DMS 273 treated with DMSO at 0.1 percent for 48 hours (cell line): ENCODE results near the gene SSTR1.

Source experiments
- DNase-seq: peaks from one replicate; lab custom pipeline; 2025; lab: John Stamatoyannopoulos, UW

Gene SSTR1

DNA sequence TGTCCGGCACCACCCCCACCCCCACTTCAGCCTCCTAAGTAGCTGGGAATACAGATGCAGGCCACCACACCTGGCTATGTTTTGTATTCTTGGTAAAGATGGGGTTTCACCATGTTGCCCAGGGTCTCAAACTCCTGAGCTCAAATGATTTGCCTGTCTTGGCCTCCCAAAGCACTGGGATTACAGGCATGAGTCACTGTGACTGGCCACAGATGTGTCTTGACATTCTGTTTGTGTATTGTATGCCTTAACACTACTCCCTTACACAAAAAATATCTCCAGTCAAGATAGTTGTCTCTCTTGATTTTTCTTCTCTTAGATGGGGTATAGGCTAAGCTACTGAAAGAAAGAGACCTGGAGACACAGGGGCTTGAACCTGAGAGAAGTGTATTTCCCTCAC, 30.6 kb downstream of the SSTR1 start:
- DNase-seq, result no peak

- DNase-seq, result no peak
These were observed 31.2 kb downstream of the SSTR1 start for GRCh38 chr14:38238878-38239277.

DNA sequence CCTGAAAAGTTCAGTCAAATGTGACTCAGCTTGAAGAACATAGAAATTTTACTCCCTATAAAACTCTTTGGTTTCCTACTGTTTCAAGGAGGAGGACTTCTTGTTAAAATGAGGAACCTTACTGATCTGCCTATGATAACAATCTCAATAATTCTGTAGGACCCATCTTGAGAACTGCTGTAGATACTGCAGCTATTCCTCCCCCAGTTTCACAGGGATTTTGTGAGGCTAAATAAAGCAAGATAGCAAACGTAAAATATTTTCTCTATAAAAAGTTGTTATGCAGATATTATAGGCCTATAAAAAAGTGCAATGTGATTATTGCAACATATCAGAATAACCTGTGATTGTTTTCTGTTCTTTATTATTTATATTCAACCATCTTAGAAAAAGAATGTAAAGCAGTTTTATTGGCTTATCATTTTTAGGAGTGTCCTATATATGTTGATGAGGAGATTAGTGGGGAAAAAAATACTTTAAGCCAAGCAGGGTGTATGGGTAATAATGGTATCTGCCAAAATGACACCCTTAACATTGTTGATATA, 36.1 kb downstream of the SSTR1 start:
- no peak for DNase-seq

DNA sequence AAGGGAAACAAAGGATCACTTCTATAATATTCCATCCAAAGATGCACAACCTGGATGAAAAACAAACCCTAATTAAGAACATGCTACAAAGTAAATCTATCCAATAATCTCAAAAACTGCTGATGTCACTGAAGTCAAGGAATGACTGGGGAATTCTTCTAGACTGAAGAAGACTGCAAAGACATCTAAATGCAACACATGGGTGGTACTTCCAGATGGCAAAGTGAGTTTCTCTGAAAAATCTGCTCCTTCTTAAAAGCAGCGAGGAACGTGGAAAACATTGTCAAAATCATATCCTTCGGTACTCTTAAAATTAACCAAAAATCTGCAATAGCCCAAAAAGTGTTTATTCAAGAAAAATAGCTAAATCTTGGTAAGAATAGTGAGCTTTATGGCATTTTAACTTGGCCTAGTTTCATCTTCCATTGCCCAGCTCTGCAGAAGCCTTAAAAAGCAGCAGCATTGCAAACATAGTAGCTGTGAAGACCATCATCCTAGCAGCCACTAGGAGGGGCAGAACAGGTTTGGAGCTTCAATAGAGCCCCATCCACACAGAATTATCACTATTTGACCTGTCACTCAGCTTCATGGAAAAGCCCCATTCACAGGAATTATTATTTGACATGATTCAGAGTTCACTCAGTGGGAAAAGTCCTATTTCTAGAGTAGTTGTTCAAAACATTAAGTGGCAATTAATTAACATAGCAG, 40.8 kb downstream of the SSTR1 start:
- no peak for DNase-seq

DNA sequence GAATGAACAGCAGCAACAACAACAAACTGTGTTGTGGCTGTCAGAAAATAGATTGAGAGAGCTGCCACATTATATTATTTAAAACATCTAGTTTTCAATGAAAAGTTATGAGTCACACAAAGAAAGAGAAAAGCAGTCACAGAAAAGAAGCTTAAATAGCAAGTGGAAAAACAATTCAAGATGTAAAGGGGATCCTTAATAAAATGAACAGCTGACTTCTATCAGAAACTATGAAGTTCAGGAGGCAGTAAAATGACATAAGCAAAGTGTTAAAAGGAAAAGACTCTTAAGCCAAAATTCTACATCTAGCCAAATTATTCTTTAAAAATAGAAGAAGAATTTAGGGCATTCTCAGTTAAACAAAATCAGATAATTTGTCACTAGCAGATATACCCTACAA, 42.6 kb downstream of the SSTR1 start:
- DNase-seq, result no peak

DNA sequence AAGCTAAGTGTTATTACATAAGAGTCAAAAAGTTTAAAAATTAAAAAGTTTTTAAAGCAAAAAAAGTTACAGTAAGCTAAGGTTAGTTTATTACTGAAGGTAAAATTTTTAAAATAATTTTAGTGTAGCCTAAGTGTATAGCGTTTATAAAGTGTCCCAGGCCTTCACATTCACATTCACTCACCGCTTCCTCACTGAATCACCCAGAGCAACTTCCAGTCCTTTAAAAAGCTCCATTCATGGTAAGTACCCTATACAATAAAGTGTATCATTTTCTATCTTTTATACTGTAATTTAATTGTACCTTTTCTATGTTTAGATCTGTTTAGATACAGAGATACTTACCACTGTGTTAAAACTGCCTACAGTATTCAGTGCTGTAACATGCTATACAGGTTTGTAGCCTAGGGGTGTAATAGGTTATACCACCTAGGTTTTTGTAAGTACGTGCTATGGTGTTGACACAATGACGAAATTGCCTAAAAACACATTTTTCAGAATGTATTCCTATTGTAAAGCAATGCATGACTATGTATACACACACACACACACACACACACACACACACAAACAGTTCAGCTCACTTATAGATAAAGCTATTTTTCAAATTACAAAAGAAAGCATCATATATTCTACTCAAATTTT, 44.5 kb downstream of the SSTR1 start:
- no peak for DNase-seq

- DNase-seq, result no peak
These were observed 46.0 kb downstream of the SSTR1 start for GRCh38 chr14:38253676-38254075.

DNA sequence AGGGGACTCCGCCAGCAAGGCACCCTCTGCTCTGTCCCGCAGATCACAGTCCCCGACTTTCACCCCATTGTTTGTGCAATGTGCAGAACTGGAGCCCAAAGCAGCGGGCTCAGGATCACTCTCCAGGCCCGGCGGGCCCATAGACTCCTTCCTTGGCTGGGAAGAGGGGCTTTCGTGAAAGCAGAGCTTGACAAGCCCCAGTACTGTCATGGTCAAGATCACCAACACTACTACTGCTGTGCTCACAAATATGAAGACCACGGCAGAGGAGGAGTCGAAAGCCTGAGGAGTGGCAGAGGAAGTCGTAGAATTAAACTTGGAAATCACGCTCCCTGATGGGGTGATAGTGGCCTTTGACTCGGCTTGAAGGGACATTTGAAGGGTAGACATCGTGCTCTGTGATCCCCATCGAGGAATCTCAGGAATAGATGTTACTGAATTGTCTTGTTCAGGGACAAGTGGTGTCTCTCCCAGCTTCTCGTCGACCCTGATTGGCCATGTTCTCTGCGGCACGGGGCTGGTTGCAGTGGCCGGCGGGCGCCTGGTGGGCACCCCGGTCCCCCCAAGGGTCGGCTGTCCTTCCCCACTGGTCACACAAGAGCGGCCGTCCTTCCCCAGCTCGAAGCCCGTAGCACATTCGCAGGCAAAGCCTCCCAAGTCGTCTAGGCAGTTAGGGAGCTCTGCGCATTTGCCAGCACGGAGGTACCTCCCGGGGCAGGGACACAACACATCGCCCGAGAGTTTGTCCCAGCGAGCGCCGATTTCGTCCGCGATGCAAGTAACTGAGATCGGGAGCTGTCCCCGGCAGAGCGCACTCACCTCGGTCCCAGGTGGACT, 47.1 kb downstream of the SSTR1 start:
- DNase-seq, result no peak

GRCh38 chr14:38255408-38255672, 47.6 kb downstream of the SSTR1 start:
- DNase-seq, result no peak

DNA sequence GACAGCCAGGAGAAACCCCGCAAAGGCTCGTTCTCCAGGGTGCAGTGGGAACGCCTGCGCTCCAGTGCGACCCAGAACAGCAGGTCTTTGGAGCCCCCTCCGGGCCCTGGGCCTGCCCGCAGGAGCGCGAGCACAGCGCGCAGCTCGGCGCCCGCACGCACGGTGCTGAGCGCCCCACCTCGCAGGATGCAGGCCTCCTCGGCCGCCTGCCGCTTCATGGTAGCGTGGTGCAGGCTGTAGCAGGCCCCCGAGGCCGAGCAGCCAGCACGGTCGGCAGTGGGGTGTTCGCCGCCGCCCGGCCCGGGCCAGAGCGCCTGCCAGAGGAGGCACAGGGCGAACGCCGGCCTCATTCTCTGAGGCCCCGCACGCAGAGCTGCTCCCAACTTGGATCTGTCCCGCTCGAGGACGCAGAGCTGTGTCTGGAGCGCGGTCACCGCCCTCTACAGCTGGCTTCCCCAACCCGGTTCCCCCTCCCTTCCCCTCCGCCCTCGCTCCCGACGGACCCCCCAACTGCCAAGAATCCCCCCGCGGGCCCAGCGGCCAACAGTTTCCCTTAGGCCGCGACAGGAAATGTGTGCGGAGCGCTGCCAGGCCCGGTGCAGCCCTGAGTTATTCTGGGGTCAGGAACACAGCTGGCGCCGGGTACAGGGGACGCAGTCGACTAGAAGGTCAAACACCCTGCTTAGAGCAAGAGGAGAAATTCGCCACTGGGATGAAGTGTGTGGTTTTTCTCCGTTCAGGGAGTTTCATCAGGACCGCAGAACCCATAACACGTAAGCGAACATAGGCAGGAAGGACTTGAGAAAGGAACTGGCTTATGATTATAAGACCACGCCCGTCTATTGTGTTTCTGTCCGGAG, 48.2 kb downstream of the SSTR1 start, which contains the start of gene CLEC14A:
Gene CLEC14A, minus strand, starts transcription at position 421 of the 860 bp plus-strand sequence. Its CDS starts 71 bp downstream, at position 350.
- DNase-seq, result no peak

DNA sequence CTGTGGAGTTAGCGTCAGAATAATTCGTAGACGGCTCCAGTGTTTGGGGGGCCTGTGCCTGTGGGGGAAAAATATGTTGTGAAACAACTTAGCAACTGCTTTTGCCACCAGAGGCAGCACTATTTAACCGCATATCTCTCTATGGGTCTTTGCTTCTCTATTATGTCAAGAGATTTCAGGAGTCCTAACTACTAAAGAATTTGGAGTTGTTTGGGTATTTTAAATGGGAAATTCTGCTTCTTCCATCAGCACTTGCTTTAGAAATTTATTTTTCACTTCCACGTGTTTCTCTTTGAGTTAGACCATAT, 48.8 kb downstream of the SSTR1 start:
- DNase-seq, result no peak

DNA sequence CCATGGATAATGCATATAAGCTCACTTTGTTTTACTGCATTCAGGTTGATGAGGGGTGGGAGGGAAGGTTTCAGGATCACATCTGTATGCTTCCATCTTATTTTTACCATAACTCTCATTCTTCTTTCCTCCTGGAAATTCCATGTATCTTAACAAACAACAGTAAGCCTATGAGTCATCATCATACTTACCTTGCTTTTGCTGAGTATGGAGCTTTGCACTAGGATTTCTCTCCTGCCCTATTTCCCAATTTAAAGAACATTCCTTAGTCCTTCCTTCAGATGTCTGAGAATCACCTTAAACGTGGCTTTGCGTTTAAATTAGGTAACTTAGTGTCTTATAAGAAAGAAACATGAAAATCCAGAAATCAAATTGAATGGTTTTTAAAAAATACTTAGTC, 49.8 kb downstream of the SSTR1 start:
- no peak for DNase-seq

DNA sequence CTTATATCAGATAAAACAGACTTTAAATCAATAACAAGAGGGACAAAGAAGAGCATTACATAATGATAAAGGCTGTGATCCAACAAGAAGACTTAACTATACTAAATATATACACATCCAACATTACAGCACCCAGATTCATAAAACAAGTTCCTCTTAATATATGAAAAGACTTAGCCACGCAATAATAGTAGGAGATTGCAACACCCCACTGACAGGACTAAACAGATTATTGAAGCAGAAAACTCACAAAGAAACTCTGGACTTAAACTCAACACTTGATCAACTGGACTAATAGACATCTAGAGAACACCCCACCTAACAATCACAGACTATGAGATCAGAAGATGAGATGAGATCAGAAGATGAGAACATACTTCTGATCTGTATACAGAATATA, 53.9 kb downstream of the SSTR1 start:
- no peak for DNase-seq
